BE2C (cell line): Measurements from ENCODE around the gene GLYATL1B.
"Not testable (repeated sequence)": the region's sequence is repeated elsewhere in the genome, so short reads cannot be mapped to it uniquely, and the experiment has no call there.

Experiments
- DNase-seq: peaks from one replicate; pipeline ENCODE4 v3.0.0-alpha.2; 2020
- H3K27me3 ChIP-seq: fragments of 250-450 bp; sonication (Bioruptor Pico); 2 replicates; pipeline ENCODE4 v1.5.1; 2020; ENCODE audit warnings: mild to moderate bottlenecking
- H3K36me3 ChIP-seq: fragments of 250-450 bp; sonication (Bioruptor Pico); 2 replicates; pipeline ENCODE4 v1.5.1; 2020; ENCODE audit warnings: mild to moderate bottlenecking
- H3K4me1 ChIP-seq: fragments of 250-450 bp; sonication (Bioruptor Pico); 2 replicates; pipeline ENCODE4 v1.5.1; 2020
- H3K4me3 ChIP-seq: 2 replicates; pipeline ENCODE4 v1.5.1; 2011; ENCODE audit warnings: low read depth, low read length
- H3K9me3 ChIP-seq: fragments of 250-450 bp; sonication (Bioruptor Pico); 2 replicates; pipeline ENCODE4 v1.5.1; 2020
- CTCF ChIP-seq: IDR thresholded peaks from 2 replicates; pipeline ENCODE4 v1.5.1; 2012; ENCODE audit warnings: mild to moderate bottlenecking, low read depth, low read length

GLYATL1B gene

GRCh38 chr11:59088162-59088561, 2.1 kb downstream of the GLYATL1B start:
- no peaks in the 10 kb centered on the region for H3K36me3 ChIP-seq
- H3K4me1 ChIP-seq = no peaks in the 10 kb centered on the region
- no peak overlapping the region for H3K4me3 ChIP-seq
- no peaks in the 10 kb centered on the region for H3K9me3 ChIP-seq
- TF ChIP-seq CTCF = no peak
- no peaks in the 10 kb centered on the region for H3K27me3 ChIP-seq
- DNase-seq = no peak

- not testable (repeated sequence) for H3K27me3 ChIP-seq, H3K36me3 ChIP-seq, H3K4me1 ChIP-seq, H3K4me3 ChIP-seq, H3K9me3 ChIP-seq, DNase-seq
Observed at GRCh38 chr11:59093576-59093975, 7.5 kb downstream of the GLYATL1B start.

- DNase-seq, H3K4me1 ChIP-seq, H3K36me3 ChIP-seq, H3K9me3 ChIP-seq, H3K4me3 ChIP-seq, H3K27me3 ChIP-seq: not testable (repeated sequence)
Observed at GRCh38 chr11:59095225-59095624, 9.1 kb downstream of the GLYATL1B start.

- H3K27me3 ChIP-seq, H3K9me3 ChIP-seq, DNase-seq, H3K4me1 ChIP-seq, H3K36me3 ChIP-seq, H3K4me3 ChIP-seq: not testable (repeated sequence)
Observed at GRCh38 chr11:59095972-59096575, 10.0 kb downstream of the GLYATL1B start.

GRCh38 chr11:59097113-59097708, 11.1 kb downstream of the GLYATL1B start:
- Histone ChIP-seq H3K4me1 (no peaks in the 10 kb centered on the region), H3K36me3 (no peaks in the 10 kb centered on the region), H3K9me3 (no peaks in the 10 kb centered on the region), H3K27me3 (no peaks in the 10 kb centered on the region), H3K4me3 (no peak overlapping the region)
- peak; percentile 57 for TF ChIP-seq CTCF
- DNase-seq = peak; percentile 50

GRCh38 chr11:59097938-59098337, 11.8 kb downstream of the GLYATL1B start:
- not testable (repeated sequence) for H3K4me1 ChIP-seq, H3K9me3 ChIP-seq, H3K4me3 ChIP-seq, DNase-seq, H3K27me3 ChIP-seq, H3K36me3 ChIP-seq

GRCh38 chr11:59102259-59102765, 16.2 kb downstream of the GLYATL1B start:
- Histone ChIP-seq H3K27me3 (no peaks in the 10 kb centered on the region), H3K4me1 (no peaks in the 10 kb centered on the region), H3K9me3 (no peaks in the 10 kb centered on the region), H3K36me3 (no peaks in the 10 kb centered on the region), H3K4me3 (no peak overlapping the region)
- no peak for TF ChIP-seq CTCF
- peak; percentile 4 for DNase-seq

- no peaks in the 10 kb centered on the region for H3K27me3 ChIP-seq
- no peak for TF ChIP-seq CTCF
- peak; percentile 72 for DNase-seq
- H3K36me3 ChIP-seq = no peaks in the 10 kb centered on the region
- no peaks in the 10 kb centered on the region for H3K9me3 ChIP-seq
- H3K4me1 ChIP-seq = no peaks in the 10 kb centered on the region
- peak within 1 kb of the TSS; percentile 61 for H3K4me3 ChIP-seq
Observed at GRCh38 chr11:59106363-59107336, 20.5 kb downstream of the GLYATL1B start, which contains the start of gene FAM111B. TSS of gene FAM111B (plus strand) at chr11:59107237. CDS start at chr11:59109626, 2,389 bp downstream.

- peak overlapping the region; percentile 61 for H3K4me3 ChIP-seq
- H3K4me1 ChIP-seq, DNase-seq: not testable (repeated sequence)
Observed at GRCh38 chr11:59107721-59108120, 21.6 kb downstream of the GLYATL1B start.

More at GRCh38 chr11:59107721-59108120, 21.6 kb downstream of the GLYATL1B start:
- H3K27me3 ChIP-seq, H3K9me3 ChIP-seq, H3K36me3 ChIP-seq: not testable (repeated sequence)
